Measurements from ENCODE around the gene NSUN7. TPM values are rescaled to one million over a fixed set of nuclear protein-coding genes. Genes with fewer than 3 reads are reported as not detected.

Gene NSUN7
- total RNA-seq, 1 experiment from 2014 or later = 19.6 TPM

GRCh38 chr4:40744218-40744617 is 5.5 kb upstream of the NSUN7 start:
- intact Hi-C loops (cut with micrococcal nuclease; ENCODE audit: unreplicated experiment) = loop anchor here (10.0 kb wide), 1 partner anchor 471 kb away; the partner anchor contains the start of gene APBB2
- no peaks in the 10 kb centered on the region for H3K9me3 Mint-ChIP-seq (ENCODE audit: unreplicated experiment)
- no peak overlapping the region for H3K27ac Mint-ChIP-seq (ENCODE audit: unreplicated experiment)
- no peaks in the 10 kb centered on the region for H3K4me1 Mint-ChIP-seq (ENCODE audit: low read depth, unreplicated experiment)
- no peaks in the 10 kb centered on the region for H3K4me1 ChIP-seq
- DNase-seq = no peak
- H3K27me3 Mint-ChIP-seq (ENCODE audit: insufficient read depth, unreplicated experiment) = no peaks in the 10 kb centered on the region
- no TSS peak for BruUV-seq (replicated peaks)
- no peaks in the 10 kb centered on the region for H3K9me3 ChIP-seq
- H3K36me3 Mint-ChIP-seq (ENCODE audit: insufficient read depth, unreplicated experiment) = no peaks in the 10 kb centered on the region
- POLR2A ChIA-PET = no interaction called here
- H3K4me3 ChIP-seq (ENCODE audit: low read depth, low read length) = no peak overlapping the region
- CTCF ChIA-PET = no interaction called here
- TF ChIP-seq CTCF (IDR thresholded peaks at IDR 0.05; ENCODE audit: insufficient read depth in 1 of 2, low read depth in 1 of 2, low read length in 1 of 2, severe bottlenecking in 1 of 2, unreplicated experiment in 1 of 2) = no peak
- H3K36me3 ChIP-seq (ENCODE audit: control insufficient read depth, insufficient read depth, low read length) = no peaks in the 10 kb centered on the region
- H3K27me3 ChIP-seq (replicated peaks; ENCODE audit: control insufficient read depth, insufficient read depth, low read length) = no peaks in the 10 kb centered on the region
- no peak overlapping the region for H3K4me3 Mint-ChIP-seq (ENCODE audit: unreplicated experiment)

GRCh38 chr4:40745285-40745984 is 4.3 kb upstream of the NSUN7 start:
- Histone ChIP-seq H3K27me3 (replicated peaks; ENCODE audit: control insufficient read depth, insufficient read depth, low read length) (no peaks in the 10 kb centered on the region), H3K9me3 (no peaks in the 10 kb centered on the region), H3K4me1 (no peaks in the 10 kb centered on the region), H3K36me3 (ENCODE audit: control insufficient read depth, insufficient read depth, low read length) (no peaks in the 10 kb centered on the region), H3K4me3 (ENCODE audit: low read depth, low read length) (no peak overlapping the region)
- Mint-ChIP-seq H3K27ac (ENCODE audit: unreplicated experiment) (no peak overlapping the region), H3K27me3 (ENCODE audit: insufficient read depth, unreplicated experiment) (no peaks in the 10 kb centered on the region), H3K4me1 (ENCODE audit: low read depth, unreplicated experiment) (no peaks in the 10 kb centered on the region), H3K4me3 (ENCODE audit: unreplicated experiment) (no peak overlapping the region), H3K9me3 (ENCODE audit: unreplicated experiment) (no peaks in the 10 kb centered on the region), H3K36me3 (ENCODE audit: insufficient read depth, unreplicated experiment) (peaks cover 7% of the 10 kb centered on the region)
- TF ChIP-seq CTCF (IDR thresholded peaks at IDR 0.05; ENCODE audit: insufficient read depth in 1 of 2, low read depth in 1 of 2, low read length in 1 of 2, severe bottlenecking in 1 of 2, unreplicated experiment in 1 of 2) = no peak
- ChIA-PET CTCF (no interaction called here), POLR2A (no interaction called here)
- BruUV-seq (replicated peaks) = no TSS peak
- DNase-seq = no peak
- intact Hi-C loops (cut with micrococcal nuclease; ENCODE audit: unreplicated experiment) = loop anchor here (10.0 kb wide), 1 partner anchor 469 kb away; the partner anchor contains the start of gene APBB2

- Mint-ChIP-seq H3K36me3 (ENCODE audit: insufficient read depth, unreplicated experiment) (peaks cover 19% of the 10 kb centered on the region), H3K9me3 (ENCODE audit: unreplicated experiment) (no peaks in the 10 kb centered on the region), H3K27me3 (ENCODE audit: insufficient read depth, unreplicated experiment) (no peaks in the 10 kb centered on the region), H3K4me1 (ENCODE audit: low read depth, unreplicated experiment) (no peaks in the 10 kb centered on the region), H3K4me3 (ENCODE audit: unreplicated experiment) (no peak overlapping the region), H3K27ac (ENCODE audit: unreplicated experiment) (no peak overlapping the region)
- no peak for TF ChIP-seq CTCF (IDR thresholded peaks at IDR 0.05; ENCODE audit: insufficient read depth in 1 of 2, low read depth in 1 of 2, low read length in 1 of 2, severe bottlenecking in 1 of 2, unreplicated experiment in 1 of 2)
- Histone ChIP-seq H3K9me3 (no peaks in the 10 kb centered on the region), H3K4me3 (ENCODE audit: low read depth, low read length) (no peak overlapping the region), H3K27me3 (replicated peaks; ENCODE audit: control insufficient read depth, insufficient read depth, low read length) (no peaks in the 10 kb centered on the region), H3K36me3 (ENCODE audit: control insufficient read depth, insufficient read depth, low read length) (no peaks in the 10 kb centered on the region), H3K4me1 (peaks cover 6% of the 10 kb centered on the region; the same call in 1 of the 2 replicates)
- no peak for DNase-seq
- intact Hi-C loops (cut with micrococcal nuclease; ENCODE audit: unreplicated experiment) = loop anchor here (10.0 kb wide), 1 partner anchor 467 kb away; the partner anchor contains the start of gene APBB2
- ChIA-PET POLR2A (no interaction called here), CTCF (interaction anchor here (0.8 kb wide), 1 partner anchor 9 kb away, joined by 3 read pairs; no protein-coding TSS in a partner anchor)
- BruUV-seq (replicated peaks) = no TSS peak
These were observed 2.4 kb upstream of the NSUN7 start for GRCh38 chr4:40747207-40747835.

Measured in Caco-2 (cell line).